ENCODE results near the gene LCE1A. TPM values are rescaled to one million over a fixed set of nuclear protein-coding genes. Genes with fewer than 3 reads are reported as not detected.

Gene LCE1A
- total RNA-seq, 1 donor: not detected

- no peak for DNase-seq (ENCODE audit: insufficient read length, low spot score, missing footprints)
Observed at GRCh38 chr1:152858062-152858461, 30.8 kb downstream of the LCE1A start.

GRCh38 chr1:152859696-152860095 is 32.4 kb downstream of the LCE1A start, which contains the start of gene LCE7A:
TSS of gene LCE7A (plus strand) at chr1:152859996. CDS start at chr1:152860698, 702 bp downstream.
- Histone ChIP-seq H3K4me1 (ENCODE audit: insufficient read depth, low read length) (no peaks in the 10 kb centered on the region), H3K27ac (ENCODE audit: low read depth, low read length) (no peak within 1 kb of the TSS), H3K36me3 (ENCODE audit: insufficient read depth, low read length) (no peaks in the 10 kb centered on the region), H2AFZ (ENCODE audit: low read length) (no peak within 1 kb of the TSS), H3K4me2 (ENCODE audit: insufficient read depth, low read length) (no peak within 1 kb of the TSS), H3K27me3 (ENCODE audit: insufficient read depth, low read length) (no peaks in the 10 kb centered on the region), H3K79me2 (ENCODE audit: insufficient read depth, low read length) (no peaks in the 10 kb centered on the region), H4K20me1 (ENCODE audit: insufficient read depth, low read length) (no peaks in the 10 kb centered on the region), H3K4me3 (ENCODE audit: insufficient read depth, low read length) (no peak within 1 kb of the TSS), H3K9me3 (ENCODE audit: low read depth, low read length) (no peaks in the 10 kb centered on the region)
- DNase-seq (ENCODE audit: insufficient read length, low spot score, missing footprints): no peak
- TF ChIP-seq, protein P1, sequence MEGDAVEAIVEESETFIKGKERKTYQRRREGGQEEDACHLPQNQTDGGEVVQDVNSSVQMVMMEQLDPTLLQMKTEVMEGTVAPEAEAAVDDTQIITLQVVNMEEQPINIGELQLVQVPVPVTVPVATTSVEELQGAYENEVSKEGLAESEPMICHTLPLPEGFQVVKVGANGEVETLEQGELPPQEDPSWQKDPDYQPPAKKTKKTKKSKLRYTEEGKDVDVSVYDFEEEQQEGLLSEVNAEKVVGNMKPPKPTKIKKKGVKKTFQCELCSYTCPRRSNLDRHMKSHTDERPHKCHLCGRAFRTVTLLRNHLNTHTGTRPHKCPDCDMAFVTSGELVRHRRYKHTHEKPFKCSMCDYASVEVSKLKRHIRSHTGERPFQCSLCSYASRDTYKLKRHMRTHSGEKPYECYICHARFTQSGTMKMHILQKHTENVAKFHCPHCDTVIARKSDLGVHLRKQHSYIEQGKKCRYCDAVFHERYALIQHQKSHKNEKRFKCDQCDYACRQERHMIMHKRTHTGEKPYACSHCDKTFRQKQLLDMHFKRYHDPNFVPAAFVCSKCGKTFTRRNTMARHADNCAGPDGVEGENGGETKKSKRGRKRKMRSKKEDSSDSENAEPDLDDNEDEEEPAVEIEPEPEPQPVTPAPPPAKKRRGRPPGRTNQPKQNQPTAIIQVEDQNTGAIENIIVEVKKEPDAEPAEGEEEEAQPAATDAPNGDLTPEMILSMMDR (IDR thresholded peaks at IDR 0.05; ENCODE audit: extremely low read depth, low read depth, low read length): no peak

More at GRCh38 chr1:152858062-152858461, 30.8 kb downstream of the LCE1A start:
- Histone ChIP-seq H2AFZ (ENCODE audit: low read length) (no peak overlapping the region), H3K4me3 (ENCODE audit: insufficient read depth, low read length) (no peak overlapping the region), H3K36me3 (ENCODE audit: insufficient read depth, low read length) (no peaks in the 10 kb centered on the region), H3K79me2 (ENCODE audit: insufficient read depth, low read length) (no peaks in the 10 kb centered on the region), H3K9me3 (ENCODE audit: low read depth, low read length) (no peaks in the 10 kb centered on the region), H4K20me1 (ENCODE audit: insufficient read depth, low read length) (no peaks in the 10 kb centered on the region), H3K27me3 (ENCODE audit: insufficient read depth, low read length) (no peaks in the 10 kb centered on the region), H3K4me1 (ENCODE audit: insufficient read depth, low read length) (no peaks in the 10 kb centered on the region), H3K4me2 (ENCODE audit: insufficient read depth, low read length) (no peak overlapping the region), H3K27ac (ENCODE audit: low read depth, low read length) (no peak overlapping the region)
- TF ChIP-seq, protein P1 (IDR thresholded peaks at IDR 0.05; ENCODE audit: extremely low read depth, low read depth, low read length): no peak

GRCh38 chr1:152860129-152860528 is 32.9 kb downstream of the LCE1A start:
- Histone ChIP-seq H3K9me3 (ENCODE audit: low read depth, low read length) (no peaks in the 10 kb centered on the region), H4K20me1 (ENCODE audit: insufficient read depth, low read length) (no peaks in the 10 kb centered on the region), H2AFZ (ENCODE audit: low read length) (no peak overlapping the region), H3K27ac (ENCODE audit: low read depth, low read length) (no peak overlapping the region), H3K4me1 (ENCODE audit: insufficient read depth, low read length) (no peaks in the 10 kb centered on the region), H3K4me3 (ENCODE audit: insufficient read depth, low read length) (no peak overlapping the region), H3K36me3 (ENCODE audit: insufficient read depth, low read length) (no peaks in the 10 kb centered on the region), H3K4me2 (ENCODE audit: insufficient read depth, low read length) (no peak overlapping the region), H3K79me2 (ENCODE audit: insufficient read depth, low read length) (no peaks in the 10 kb centered on the region), H3K27me3 (ENCODE audit: insufficient read depth, low read length) (no peaks in the 10 kb centered on the region)
- DNase-seq (ENCODE audit: insufficient read length, low spot score, missing footprints): no peak
- TF ChIP-seq, protein P1 (IDR thresholded peaks at IDR 0.05; ENCODE audit: extremely low read depth, low read depth, low read length): no peak

GRCh38 chr1:152861374-152861773 is 34.1 kb downstream of the LCE1A start:
- H3K79me2 ChIP-seq (ENCODE audit: insufficient read depth, low read length): no peaks in the 10 kb centered on the region
- no peak overlapping the region for H3K4me3 ChIP-seq (ENCODE audit: insufficient read depth, low read length)
- no peak overlapping the region for H3K27ac ChIP-seq (ENCODE audit: low read depth, low read length)
- H3K4me1 ChIP-seq (ENCODE audit: insufficient read depth, low read length): no peaks in the 10 kb centered on the region
- H3K36me3 ChIP-seq (ENCODE audit: insufficient read depth, low read length): no peaks in the 10 kb centered on the region
- no peaks in the 10 kb centered on the region for H4K20me1 ChIP-seq (ENCODE audit: insufficient read depth, low read length)
- no peak overlapping the region for H3K4me2 ChIP-seq (ENCODE audit: insufficient read depth, low read length)
- DNase-seq (ENCODE audit: insufficient read length, low spot score, missing footprints): no peak
- TF ChIP-seq, protein P1 (IDR thresholded peaks at IDR 0.05; ENCODE audit: extremely low read depth, low read depth, low read length): no peak
- H3K9me3 ChIP-seq (ENCODE audit: low read depth, low read length): no peaks in the 10 kb centered on the region
- H2AFZ ChIP-seq (ENCODE audit: low read length): no peak overlapping the region
- H3K27me3 ChIP-seq (ENCODE audit: insufficient read depth, low read length): no peaks in the 10 kb centered on the region
